Spleen (tissue), 7 donors: ENCODE results near the gene LRFN5.

Experiments used
- CTCF ChIP-seq, 11 experiments: fragments of 200-600 bp in 7 of 11; fragments of 450-650 bp in 4 of 11; sonication (generic) in 4 of 11; IDR thresholded peaks in 8 of 11; conservative IDR thresholded peaks in 3 of 11; 1 replicate in 7 of 11; 2 replicates in 4 of 11; pipeline versions ENCODE4 v1.4.0 to v1.8.0; 2016 to 2021; ENCODE audit warnings: antibody characterized with exemption in 11 of 11, inconsistent platforms in 4 of 11, mild to moderate bottlenecking in 1 of 11
- POLR2A ChIP-seq, 3 donors: fragments of 450-650 bp; IDR thresholded peaks; one replicate each; pipeline ENCODE4 v1.5.1; 2017; ENCODE audit warnings: antibody characterized with exemption in 3 of 3, mild to moderate bottlenecking in 1 of 3
- POLR2AphosphoS5 ChIP-seq, 3 donors: sonication (generic); formaldehyde crosslinking; IDR thresholded peaks; one replicate each; pipeline ENCODE4 v1.5.1; 2017; ENCODE audit warnings: antibody characterized with exemption in 3 of 3
- donor health status: DM: no; HTN: no; CAD: no; lungs with moderate emphysema.
- donor health status: DM: no; HTN: no; CAD: no.
- donor health status: DM: no; HTN: no; CAD: no.

- TF ChIP-seq CTCF (IDR thresholded peaks at IDR 0.05 in 8 of 11, conservative IDR thresholded peaks at IDR 0.05 in 3 of 11): no peak
- TF ChIP-seq POLR2AphosphoS5 (IDR thresholded peaks at IDR 0.05): no peak
- no peak for TF ChIP-seq POLR2A (IDR thresholded peaks at IDR 0.05)
Measured at GRCh38 chr14:41623736-41624135, 17.1 kb downstream of the LRFN5 start.
